HEK293T (cell line): ENCODE data around the gene BLOC1S3.

ENCODE experiments used
- BHLHE40 ChIP-seq: fragments of 450-650 bp; IDR thresholded peaks from 2 replicates; pipeline ENCODE4 v1.6.1; 2016; ENCODE audit warnings: mild to moderate bottlenecking, moderate library complexity, borderline replicate concordance
- HDGF ChIP-seq: fragments of 450-650 bp; IDR thresholded peaks from 2 replicates; pipeline ENCODE4 v1.6.1; 2017; ENCODE audit warnings: antibody characterized with exemption, borderline replicate concordance
- PKNOX1 ChIP-seq: fragments of 450-650 bp; IDR thresholded peaks from 2 replicates; pipeline ENCODE4 v1.6.1; 2016

DNA sequence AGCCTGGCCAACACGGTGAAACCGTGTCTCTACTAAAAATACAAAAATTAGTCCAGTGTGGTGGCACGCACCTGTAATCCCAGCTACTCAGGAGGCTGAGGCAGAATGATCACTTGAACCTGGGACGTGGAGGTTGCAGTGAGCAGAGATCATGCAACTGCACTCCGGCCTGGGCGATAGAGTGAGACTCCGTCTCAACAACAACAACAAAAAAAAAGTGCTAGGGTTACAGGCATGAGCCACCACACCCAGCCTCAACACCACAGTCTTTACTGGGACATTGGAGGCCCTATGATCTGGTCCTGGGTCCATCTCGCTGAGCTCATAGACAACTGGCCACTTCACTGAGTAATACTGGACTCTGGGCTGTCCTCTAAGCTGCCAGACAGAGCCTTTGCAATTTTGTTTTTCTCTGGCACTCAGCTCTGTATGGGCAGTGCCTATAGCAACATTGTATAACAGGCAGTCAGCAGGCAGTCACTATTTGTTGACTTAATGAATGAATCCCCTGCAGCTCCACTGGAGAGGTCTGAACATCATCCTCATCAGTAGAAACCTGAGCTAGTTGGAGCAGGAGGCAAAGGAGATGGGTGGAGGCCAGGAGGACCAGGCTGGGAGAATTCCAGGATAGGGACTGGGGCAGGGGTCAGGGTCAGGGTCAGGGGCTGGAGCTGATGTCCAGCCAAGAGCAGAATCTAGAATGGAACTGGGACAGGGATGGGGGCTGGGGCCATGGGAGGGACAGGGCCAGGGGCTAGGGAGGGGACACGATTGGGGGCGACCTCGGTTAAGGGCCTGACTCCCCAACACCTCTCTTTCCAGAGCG lies 8.1 kb downstream of the BLOC1S3 start:
- no peak for TF ChIP-seq HDGF
- TF ChIP-seq PKNOX1, result no peak
- TF ChIP-seq BHLHE40, result no peak
